Endothelial cell of umbilical vein (primary cell): ENCODE results near the gene SLC25A41. TPM values are rescaled to one million over a fixed set of nuclear protein-coding genes. Genes with fewer than 3 reads are reported as not detected.

Experiments used
- BruUV-seq: library from RNA; stranded (reverse); fragments of 400-500 nt; replicated peaks from 2 replicates; lab custom pipeline; 2021; lab: Mats Ljungman, UMichigan
- CTCF ChIA-PET: fragments of 300-600, 350-600 bp; sonication (Branson Sonifier 250); formaldehyde crosslinking; loops from one replicate; lab custom pipeline; 2021; ENCODE audit warnings: antibody characterized with exemption, inconsistent platforms; lab: Charles Lee
- POLR2A ChIA-PET: fragments of 300-600, 350-600 bp; sonication (Branson Sonifier 250); formaldehyde crosslinking; loops from one replicate; lab custom pipeline; 2021; ENCODE audit warnings: antibody characterized with exemption, inconsistent platforms; lab: Charles Lee
- DNase-seq: peaks from one replicate; pipeline ENCODE4 v3.0.0-alpha.2; 2011; ENCODE audit warnings: low read depth, low spot score
- FAIRE-seq: peaks from 2 replicates; lab custom pipeline; 2011; peaks lifted over from hg19 to GRCh38; lab: Jason Lieb, UNC
- H2AFZ ChIP-seq: 2 replicates; pipeline ENCODE4 v1.6.0; 2012; ENCODE audit warnings: low read depth, low read length, control low read depth, inconsistent platforms
- H3K27ac ChIP-seq: 2 replicates; pipeline ENCODE4 v1.5.1; 2011; ENCODE audit warnings: low read depth, mild to moderate bottlenecking, control low read depth, low read length, moderate library complexity; ENCODE audit not compliant: insufficient read depth
- H3K27me3 ChIP-seq, 2 experiments: 2 replicates each; pipeline versions ENCODE4 v1.6.0 to v1.6.1; 2011; ENCODE audit warnings: low read length in 2 of 2, mixed read lengths in 1 of 2; ENCODE audit not compliant: control insufficient read depth in 2 of 2, insufficient read depth in 2 of 2
- H3K36me3 ChIP-seq, 2 experiments: 2 replicates in 1 of 2; 3 replicates in 1 of 2; pipeline ENCODE4 v1.5.1; 2011; ENCODE audit warnings: low read length in 2 of 2, mild to moderate bottlenecking in 1 of 2, moderate library complexity in 1 of 2; ENCODE audit not compliant: control insufficient read depth in 2 of 2, insufficient read depth in 2 of 2; ENCODE audit errors: extremely low read depth in 1 of 2
- H3K4me1 ChIP-seq: 3 replicates; pipeline ENCODE4 v1.5.1; 2011; ENCODE audit warnings: mild to moderate bottlenecking, low read length; ENCODE audit not compliant: control insufficient read depth, insufficient read depth; ENCODE audit errors: extremely low read depth
- H3K4me2 ChIP-seq: 2 replicates; pipeline ENCODE4 v1.6.1; 2011; ENCODE audit warnings: low read length, control low read depth, mixed read lengths; ENCODE audit not compliant: insufficient read depth
- H3K4me3 ChIP-seq, 3 experiments: fragments of 200-600 bp in 1 of 3; sonication (generic), shearing (Covaris generic) in 1 of 3; replicated peaks in 1 of 3; 2 replicates each; pipeline ENCODE4 v1.5.1; 2011 to 2016; ENCODE audit warnings: control low read depth in 3 of 3, low read length in 3 of 3, mild to moderate bottlenecking in 2 of 3, inconsistent platforms in 1 of 3, low read depth in 1 of 3, moderate library complexity in 1 of 3; ENCODE audit not compliant: insufficient read depth in 1 of 3
- H3K79me2 ChIP-seq: 2 replicates; pipeline ENCODE4 v1.6.0; 2012; ENCODE audit warnings: low read length, inconsistent platforms; ENCODE audit not compliant: control insufficient read depth, insufficient read depth
- H3K9ac ChIP-seq: replicated peaks from 2 replicates; pipeline ENCODE3; 2011; ENCODE audit warnings: low read length, control low read depth; ENCODE audit not compliant: insufficient read depth; ENCODE audit errors: extremely low read depth
- H3K9me1 ChIP-seq: replicated peaks from 3 replicates; pipeline ENCODE4 v1.6.0; 2011; ENCODE audit warnings: mild to moderate bottlenecking, low read length; ENCODE audit not compliant: control insufficient read depth, insufficient read depth; ENCODE audit errors: extremely low read depth
- H3K9me3 ChIP-seq: replicated peaks from 2 replicates; pipeline ENCODE4 v1.5.1; 2012; ENCODE audit warnings: low read length, inconsistent platforms; ENCODE audit not compliant: control insufficient read depth, insufficient read depth
- H4K20me1 ChIP-seq: replicated peaks from 2 replicates; pipeline ENCODE3; 2011; ENCODE audit warnings: mild to moderate bottlenecking, low read length; ENCODE audit not compliant: control insufficient read depth, insufficient read depth; ENCODE audit errors: extremely low read depth
- CTCF ChIP-seq, 2 donors: IDR thresholded peaks; 1 replicate in 1 of 2; 2 replicates in 1 of 2; pipeline ENCODE4 v1.5.1; 2011; ENCODE audit warnings: low read length in 2 of 2, mild to moderate bottlenecking in 2 of 2, moderate library complexity in 2 of 2, control low read depth in 1 of 2, inconsistent platforms in 1 of 2, low read depth in 1 of 2; ENCODE audit not compliant: insufficient read depth in 1 of 2; ENCODE audit errors: extremely low read depth in 1 of 2
- EZH2 ChIP-seq: IDR thresholded peaks from 2 replicates; pipeline ENCODE4 v1.6.1; 2012; ENCODE audit warnings: borderline replicate concordance, low read depth, mild to moderate bottlenecking, moderate library complexity, low read length, inconsistent platforms; ENCODE audit not compliant: severe bottlenecking
- FOS ChIP-seq: IDR thresholded peaks from 2 replicates; pipeline ENCODE4 v1.6.1; 2011; ENCODE audit warnings: mild to moderate bottlenecking, low read length, moderate library complexity, borderline replicate concordance; ENCODE audit not compliant: insufficient read depth
- GATA2 ChIP-seq: IDR thresholded peaks from 2 replicates; pipeline ENCODE4 v1.7.0; 2011; ENCODE audit warnings: low read depth, mild to moderate bottlenecking, moderate library complexity, mixed read lengths, low read length; ENCODE audit not compliant: insufficient read length, insufficient read depth
- JUN ChIP-seq: IDR thresholded peaks from 2 replicates; pipeline ENCODE4 v1.6.1; 2011; ENCODE audit warnings: borderline replicate concordance, low read depth; ENCODE audit not compliant: insufficient read length, insufficient read depth
- MAX ChIP-seq: IDR thresholded peaks from 2 replicates; pipeline ENCODE4 v1.6.1; 2011; ENCODE audit not compliant: insufficient read depth, insufficient read length
- MYC ChIP-seq: IDR thresholded peaks from one replicate; pipeline ENCODE4 v1.6.1; 2011; ENCODE audit warnings: mild to moderate bottlenecking, low read depth, low read length
- POLR2A ChIP-seq: IDR thresholded peaks from 2 replicates; pipeline ENCODE4 v1.6.1; 2012; ENCODE audit warnings: low read depth, mild to moderate bottlenecking, control low read depth, low read length
- POLR2AphosphoS5 ChIP-seq: IDR thresholded peaks from 2 replicates; pipeline ENCODE4 v1.6.1; 2012; ENCODE audit warnings: low read depth, mild to moderate bottlenecking, control low read depth, low read length, moderate library complexity; ENCODE audit not compliant: insufficient read depth
- dilution Hi-C: fragments of 300-500 bp; cut with MboI; formaldehyde crosslinking; loops from one replicate; pipeline ENCODE4 v1.15.0; 2019; ENCODE audit warnings: low sequenced_read_pairs; ENCODE audit not compliant: extremely low pct_ligation_motif_present
- intact Hi-C: fragments of 100-400 bp; cut with micrococcal nuclease; formaldehyde crosslinking; loops from one replicate; pipeline ENCODE4 v1.10.0; 2022
- polyA plus RNA-seq, 4 experiments: library from polyadenylated mRNA; depleted of rRNA in 3 of 4; stranded (reverse) in 3 of 4; unstranded in 1 of 4; fragments of >200 nt; gene quantifications; 2 replicates each; pipeline versions ENCODE4 v1.2.1 to v1.2.3, GENCODE V29; 2011 to 2012; ENCODE audit warnings: missing spikeins in 1 of 4
- total RNA-seq: library from RNA; stranded (reverse); gene quantifications from 2 replicates; pipeline ENCODE4 v1.2.3, GENCODE V29; 2021

The SLC25A41 gene
- total and polyA plus RNA-seq, 2 donors (not counting 3 experiments of a cell fraction or from before 2014, with no cell fraction given): 0.21 TPM; not detected in 1

GRCh38 chr19:6424939-6425731 is 8.4 kb downstream of the SLC25A41 start:
- no peak overlapping the region for H3K4me2 ChIP-seq
- no peaks in the 10 kb centered on the region for H3K27me3 ChIP-seq
- peaks cover 41% of the 10 kb centered on the region for H3K79me2 ChIP-seq
- no TSS peak for BruUV-seq
- POLR2A ChIA-PET: interaction anchor here (0.6 to 1.5 kb wide), 3 partner anchors 15 to 92 kb away, joined by 3 to 6 read pairs (median 4); partner anchors contain the start of gene ALKBH7
- CTCF ChIA-PET: interaction anchor here (0.8 to 1.5 kb wide), 7 partner anchors 11 to 377 kb away, joined by 3 to 5 read pairs (median 3); partner anchors contain the start of genes ALKBH7 and SLC25A23
- H3K9ac ChIP-seq: no peak overlapping the region
- TF ChIP-seq FOS (no peak), JUN (no peak), POLR2AphosphoS5 (peak; percentile 60), CTCF (IDR thresholded peaks at IDR 0.05; ENCODE audit: extremely low read depth in 1 of 2, insufficient read depth in 1 of 2, low read depth in 1 of 2, low read length in 2 of 2) (no peak), POLR2A (peak; percentile 41), MAX (peak; percentile 98), EZH2 (no peak), GATA2 (no peak), MYC (no peak)
- peaks cover 8% of the 10 kb centered on the region for H3K4me1 ChIP-seq
- H3K4me3 ChIP-seq: no peak overlapping the region
- dilution Hi-C loops (no loop called here), intact Hi-C loops (loop anchor here (1.0 to 10.0 kb wide), 7 partner anchors 32 to 378 kb away; partner anchors contain the start of genes CLPP, GPR108, GTF2F1 and TRIP10)
- FAIRE-seq: peak; percentile 100
- H4K20me1 ChIP-seq: peaks cover 3% of the 10 kb centered on the region
- no peak overlapping the region for H3K27ac ChIP-seq
- no peaks in the 10 kb centered on the region for H3K9me1 ChIP-seq
- peak; percentile 100 for DNase-seq
- H3K36me3 ChIP-seq: peaks cover 6 to 18% of the 10 kb centered on the region in 2 experiments
- no peaks in the 10 kb centered on the region for H3K9me3 ChIP-seq
- H2AFZ ChIP-seq: peak overlapping the region; percentile 67
